Measurements from ENCODE around the gene FAM184B.

FAM184B gene

GRCh38 chr4:17657849-17658248 is 123.6 kb downstream of the FAM184B start:
- H3K36me3 ChIP-seq: no peaks in the 10 kb centered on the region
- H3K9me3 ChIP-seq: no peaks in the 10 kb centered on the region
- no peaks in the 10 kb centered on the region for H3K4me1 ChIP-seq (ENCODE audit: control insufficient read depth in 1 of 2, insufficient read depth in 1 of 2, low read depth in 1 of 2, low read length in 1 of 2)
- no peak for TF ChIP-seq CTCF (IDR thresholded peaks at IDR 0.05)
- no peak overlapping the region for H3K4me3 ChIP-seq (ENCODE audit: low read depth in 1 of 2, low read length in 1 of 2)
- no peak overlapping the region for H3K27ac ChIP-seq
- no peaks in the 10 kb centered on the region for H3K27me3 ChIP-seq

- Histone ChIP-seq H3K4me3 (ENCODE audit: low read depth in 1 of 2, low read length in 1 of 2) (no peak overlapping the region), H3K27me3 (no peaks in the 10 kb centered on the region), H3K9me3 (no peaks in the 10 kb centered on the region), H3K4me1 (ENCODE audit: control insufficient read depth in 1 of 2, insufficient read depth in 1 of 2, low read depth in 1 of 2, low read length in 1 of 2) (no peaks in the 10 kb centered on the region), H3K27ac (no peak overlapping the region), H3K36me3 (no peaks in the 10 kb centered on the region)
- no peak for TF ChIP-seq CTCF (IDR thresholded peaks at IDR 0.05)
These were observed 124.3 kb downstream of the FAM184B start for GRCh38 chr4:17657090-17657489.

GRCh38 chr4:17654701-17655100 is 126.7 kb downstream of the FAM184B start:
- no peak overlapping the region for H3K27ac ChIP-seq

GRCh38 chr4:17650406-17650805 is 131.0 kb downstream of the FAM184B start:
- H3K36me3 ChIP-seq: no peaks in the 10 kb centered on the region
- no peaks in the 10 kb centered on the region for H3K27me3 ChIP-seq
- H3K9me3 ChIP-seq: no peaks in the 10 kb centered on the region
- no peak overlapping the region for H3K4me3 ChIP-seq (ENCODE audit: low read depth in 1 of 2, low read length in 1 of 2)
- no peak for TF ChIP-seq CTCF (IDR thresholded peaks at IDR 0.05)
- peaks cover 0 to 5% of the 10 kb centered on the region in 2 experiments for H3K4me1 ChIP-seq (ENCODE audit: control insufficient read depth in 1 of 2, insufficient read depth in 1 of 2, low read depth in 1 of 2, low read length in 1 of 2)
- no peak overlapping the region for H3K27ac ChIP-seq

More at GRCh38 chr4:17654701-17655100, 126.7 kb downstream of the FAM184B start:
- TF ChIP-seq CTCF (IDR thresholded peaks at IDR 0.05): no peak
- Histone ChIP-seq H3K4me3 (ENCODE audit: low read depth in 1 of 2, low read length in 1 of 2) (no peak overlapping the region), H3K27me3 (no peaks in the 10 kb centered on the region), H3K36me3 (no peaks in the 10 kb centered on the region), H3K9me3 (no peaks in the 10 kb centered on the region), H3K4me1 (ENCODE audit: control insufficient read depth in 1 of 2, insufficient read depth in 1 of 2, low read depth in 1 of 2, low read length in 1 of 2) (peaks cover 0 to 5% of the 10 kb centered on the region in 2 experiments)

GRCh38 chr4:17647927-17648326 is 133.5 kb downstream of the FAM184B start:
- no peak for TF ChIP-seq CTCF (IDR thresholded peaks at IDR 0.05)
- no peak overlapping the region for H3K4me3 ChIP-seq (ENCODE audit: low read depth in 1 of 2, low read length in 1 of 2)
- H3K27me3 ChIP-seq: no peaks in the 10 kb centered on the region
- H3K36me3 ChIP-seq: no peaks in the 10 kb centered on the region
- no peaks in the 10 kb centered on the region for H3K9me3 ChIP-seq
- H3K27ac ChIP-seq: no peak overlapping the region
- peaks cover 0 to 5% of the 10 kb centered on the region in 2 experiments for H3K4me1 ChIP-seq (ENCODE audit: control insufficient read depth in 1 of 2, insufficient read depth in 1 of 2, low read depth in 1 of 2, low read length in 1 of 2)
